Progenitor cell of endocrine pancreas (in vitro differentiated cells): Measurements from ENCODE around the gene CALHM6. TPM values are rescaled to one million over a fixed set of nuclear protein-coding genes. Genes with fewer than 3 reads are reported as not detected.

Experiments
- DNase-seq: peaks from one replicate; pipeline ENCODE4 v3.0.0; 2021; ENCODE audit warnings: low spot score; ENCODE audit not compliant: unreplicated experiment
- H3K27ac Mint-ChIP-seq: 2 replicates; pipeline ENCODE4 v1.8.0; 2021; ENCODE audit warnings: mild to moderate bottlenecking, moderate library complexity, mixed read lengths
- H3K27me3 Mint-ChIP-seq: 2 replicates; pipeline ENCODE4 v1.8.0; 2021; ENCODE audit warnings: mixed read lengths
- H3K36me3 Mint-ChIP-seq: 2 replicates; pipeline ENCODE4 v1.8.0; 2022; ENCODE audit warnings: mixed read lengths; ENCODE audit not compliant: insufficient read depth
- H3K4me1 Mint-ChIP-seq: 2 replicates; pipeline ENCODE4 v1.8.0; 2021; ENCODE audit warnings: low read depth, mixed read lengths
- H3K4me3 Mint-ChIP-seq: 2 replicates; pipeline ENCODE4 v1.8.0; 2021; ENCODE audit warnings: low read depth, mild to moderate bottlenecking, moderate library complexity, mixed read lengths
- H3K9me3 Mint-ChIP-seq: 2 replicates; pipeline ENCODE4 v1.8.0; 2021; ENCODE audit warnings: low read depth, mixed read lengths
- CTCF ChIP-seq: fragments of 200-600 bp; sonication (generic); IDR thresholded peaks from one replicate; pipeline ENCODE4 v1.5.0; 2021; ENCODE audit warnings: antibody characterized with exemption, mild to moderate bottlenecking; ENCODE audit not compliant: unreplicated experiment
- total RNA-seq: library from RNA; stranded (reverse); gene quantifications from 2 replicates; pipeline ENCODE4 v1.2.1, GENCODE V29; 2021

Gene CALHM6
- total RNA-seq, 1 donor from 2014 or later = 1.2 TPM

- Mint-ChIP-seq H3K4me1 (peaks cover 6% of the 10 kb centered on the region), H3K4me3 (no peak overlapping the region), H3K27me3 (no peaks in the 10 kb centered on the region), H3K27ac (no peak overlapping the region), H3K36me3 (no peaks in the 10 kb centered on the region), H3K9me3 (no peaks in the 10 kb centered on the region)
- no peak for DNase-seq
- no peak for TF ChIP-seq CTCF
These were observed 11.6 kb upstream of the CALHM6 start for GRCh38 chr6:116449565-116449964.

- Mint-ChIP-seq H3K4me1 (peaks cover 6% of the 10 kb centered on the region), H3K4me3 (no peak overlapping the region), H3K27me3 (no peaks in the 10 kb centered on the region), H3K36me3 (no peaks in the 10 kb centered on the region), H3K27ac (no peak overlapping the region), H3K9me3 (no peaks in the 10 kb centered on the region)
- no peak for DNase-seq
- TF ChIP-seq CTCF = no peak
These were observed 10.9 kb upstream of the CALHM6 start for GRCh38 chr6:116450185-116450710.

- no peak for TF ChIP-seq CTCF
- Mint-ChIP-seq H3K4me1 (peaks cover 6% of the 10 kb centered on the region), H3K4me3 (no peak overlapping the region), H3K27ac (no peak overlapping the region), H3K27me3 (no peaks in the 10 kb centered on the region), H3K36me3 (no peaks in the 10 kb centered on the region), H3K9me3 (no peaks in the 10 kb centered on the region)
- no peak for DNase-seq
These were observed 10.1 kb upstream of the CALHM6 start for GRCh38 chr6:116450769-116451740.

- H3K9me3 Mint-ChIP-seq = no peaks in the 10 kb centered on the region
- DNase-seq = no peak
These were observed 9.3 kb upstream of the CALHM6 start for GRCh38 chr6:116451916-116452315.

More at GRCh38 chr6:116451916-116452315, 9.3 kb upstream of the CALHM6 start:
- H3K27me3 Mint-ChIP-seq = no peaks in the 10 kb centered on the region
- no peak overlapping the region for H3K27ac Mint-ChIP-seq
- TF ChIP-seq CTCF = no peak
- no peak overlapping the region for H3K4me3 Mint-ChIP-seq
- no peaks in the 10 kb centered on the region for H3K36me3 Mint-ChIP-seq
- H3K4me1 Mint-ChIP-seq = peaks cover 6% of the 10 kb centered on the region
